ENCODE data around the gene FNDC3A.
A peak's percentile ranks its signal among the peaks of the same experiment; 100 is the strongest.
"Not testable (repeated sequence)": the region's sequence is repeated elsewhere in the genome, so short reads cannot be mapped to it uniquely, and the experiment has no call there.

Gene FNDC3A

GRCh38 chr13:49097374-49097773 is 121.7 kb downstream of the FNDC3A start:
- no peak for DNase-seq (ENCODE audit: low spot score)

- DNase-seq (ENCODE audit: low spot score), result no peak
Measured at GRCh38 chr13:49098198-49098597, 122.5 kb downstream of the FNDC3A start.

GRCh38 chr13:49098771-49099512 is 123.2 kb downstream of the FNDC3A start:
- DNase-seq (ENCODE audit: low spot score), result no peak

- no peak for DNase-seq (ENCODE audit: low spot score)
Measured at GRCh38 chr13:49099513-49099877, 123.8 kb downstream of the FNDC3A start.

- no peak for DNase-seq (ENCODE audit: low spot score)
Measured at GRCh38 chr13:49100637-49101570, 125.2 kb downstream of the FNDC3A start.

GRCh38 chr13:49108196-49108595 is 132.5 kb downstream of the FNDC3A start:
- no peak for DNase-seq (ENCODE audit: low spot score)

GRCh38 chr13:49110122-49110912 is 134.6 kb downstream of the FNDC3A start:
- peak; percentile 27 for DNase-seq (ENCODE audit: low spot score)

- no peak for DNase-seq (ENCODE audit: low spot score)
Measured at GRCh38 chr13:49110913-49111170, 135.1 kb downstream of the FNDC3A start.

GRCh38 chr13:49112782-49113525 is 137.2 kb downstream of the FNDC3A start:
- no peak for DNase-seq (ENCODE audit: low spot score)

- DNase-seq (ENCODE audit: low spot score), result no peak
Measured at GRCh38 chr13:49113526-49114286, 138.0 kb downstream of the FNDC3A start.

GRCh38 chr13:49116873-49117272 is 141.2 kb downstream of the FNDC3A start:
- DNase-seq (ENCODE audit: low spot score), result no peak

GRCh38 chr13:49118455-49118854 is 142.7 kb downstream of the FNDC3A start:
- not testable (repeated sequence) for DNase-seq (ENCODE audit: low spot score)

GRCh38 chr13:49124693-49125304 is 149.1 kb downstream of the FNDC3A start:
- DNase-seq (ENCODE audit: low spot score), result no peak

- DNase-seq (ENCODE audit: low spot score), result no peak
Measured at GRCh38 chr13:49125964-49126524, 150.3 kb downstream of the FNDC3A start.

GRCh38 chr13:49132479-49133002 is 156.8 kb downstream of the FNDC3A start:
- DNase-seq (ENCODE audit: low spot score), result no peak

- no peak for DNase-seq (ENCODE audit: low spot score)
Measured at GRCh38 chr13:49134305-49134704, 158.6 kb downstream of the FNDC3A start.

- not testable (repeated sequence) for DNase-seq (ENCODE audit: low spot score)
Measured at GRCh38 chr13:49137138-49137643, 161.5 kb downstream of the FNDC3A start.

GRCh38 chr13:49140910-49141611 is 165.3 kb downstream of the FNDC3A start:
- no peak for DNase-seq (ENCODE audit: low spot score)

GRCh38 chr13:49146950-49147355 is 171.2 kb downstream of the FNDC3A start:
- DNase-seq (ENCODE audit: low spot score), result no peak
